Bronchial epithelial cell (primary cell): Measurements from ENCODE around the gene RELT. TPM values are rescaled to one million over a fixed set of nuclear protein-coding genes. Genes with fewer than 3 reads are reported as not detected.

ENCODE experiments used
- DNase-seq: peaks from one replicate; pipeline ENCODE4 v3.0.0-alpha.2; 2010; ENCODE audit warnings: low read depth
- FAIRE-seq: peaks from 2 replicates; lab custom pipeline; 2011; peaks lifted over from hg19 to GRCh38; lab: Jason Lieb, UNC
- H3K27me3 ChIP-seq: 2 replicates; pipeline ENCODE4 v1.5.1; 2011; ENCODE audit warnings: low read length; ENCODE audit not compliant: control insufficient read depth, insufficient read depth
- H3K36me3 ChIP-seq: 2 replicates; pipeline ENCODE4 v1.5.1; 2011; ENCODE audit warnings: low read length; ENCODE audit not compliant: control insufficient read depth, insufficient read depth
- H3K4me3 ChIP-seq: 2 replicates; pipeline ENCODE4 v1.5.1; 2011; ENCODE audit warnings: mild to moderate bottlenecking, low read depth, low read length, control low read depth
- CTCF ChIP-seq: IDR thresholded peaks from 2 replicates; pipeline ENCODE4 v1.5.1; 2011; ENCODE audit warnings: mild to moderate bottlenecking, moderate library complexity, low read length, control low read depth, inconsistent platforms; ENCODE audit not compliant: insufficient read depth, severe bottlenecking
- total RNA-seq: library from RNA; depleted of rRNA; stranded (reverse); fragments of >200 nt; gene quantifications from 2 replicates; pipeline ENCODE4 v1.2.1, GENCODE V29; 2014

Gene RELT
- total RNA-seq, 1 donor from 2014 or later = 3.4 TPM

- peaks cover 9% of the 10 kb centered on the region for H3K36me3 ChIP-seq
- no peaks in the 10 kb centered on the region for H3K27me3 ChIP-seq
- TF ChIP-seq CTCF = no peak
- no peak overlapping the region for H3K4me3 ChIP-seq
- DNase-seq (no peak), FAIRE-seq (no peak)
Observed at GRCh38 chr11:73387594-73388264, 11.5 kb downstream of the RELT start.

- H3K36me3 ChIP-seq = peaks cover 10% of the 10 kb centered on the region
- no peak for TF ChIP-seq CTCF
- no peak overlapping the region for H3K4me3 ChIP-seq
- DNase-seq = peak; percentile 64
- H3K27me3 ChIP-seq = no peaks in the 10 kb centered on the region
- no peak for FAIRE-seq
Observed at GRCh38 chr11:73388265-73389133, 12.3 kb downstream of the RELT start.

GRCh38 chr11:73389134-73389525 is 12.9 kb downstream of the RELT start:
- H3K4me3 ChIP-seq = no peak overlapping the region
- H3K36me3 ChIP-seq = peaks cover 10% of the 10 kb centered on the region
- FAIRE-seq (no peak), DNase-seq (no peak)
- H3K27me3 ChIP-seq = no peaks in the 10 kb centered on the region
- TF ChIP-seq CTCF = no peak

GRCh38 chr11:73389916-73390315 is 13.7 kb downstream of the RELT start:
- no peak for TF ChIP-seq CTCF
- no peak for FAIRE-seq
- Histone ChIP-seq H3K36me3 (peaks cover 13% of the 10 kb centered on the region), H3K4me3 (no peak overlapping the region), H3K27me3 (no peaks in the 10 kb centered on the region)
- DNase-seq = no peak

- Histone ChIP-seq H3K36me3 (peaks cover 20% of the 10 kb centered on the region), H3K4me3 (no peak overlapping the region), H3K27me3 (no peaks in the 10 kb centered on the region)
- no peak for DNase-seq
- FAIRE-seq = no peak
- TF ChIP-seq CTCF = no peak
Observed at GRCh38 chr11:73390601-73391565, 14.7 kb downstream of the RELT start.
